Measurements from ENCODE around the gene LILRB4. TPM values are rescaled to one million over a fixed set of nuclear protein-coding genes. Genes with fewer than 3 reads are reported as not detected.
"Not testable (repeated sequence)": the region's sequence is repeated elsewhere in the genome, so short reads cannot be mapped to it uniquely, and the experiment has no call there.

The LILRB4 gene
- total RNA-seq, 1 donor from 2014 or later, result not detected

- H3K4me3 Mint-ChIP-seq (ENCODE audit: unreplicated experiment), result no peak overlapping the region
- H3K27ac Mint-ChIP-seq (ENCODE audit: unreplicated experiment), result no peak overlapping the region
- H3K9me3 Mint-ChIP-seq (ENCODE audit: low read depth), result no peaks in the 10 kb centered on the region
- TF ChIP-seq CTCF (IDR thresholded peaks at IDR 0.05), result no peak
- H3K27me3 Mint-ChIP-seq (ENCODE audit: low read depth), result no peaks in the 10 kb centered on the region
- no peak for DNase-seq (ENCODE audit: low spot score)
- H3K4me1 Mint-ChIP-seq (ENCODE audit: low read depth), result no peaks in the 10 kb centered on the region
- H3K36me3 Mint-ChIP-seq (ENCODE audit: low read depth), result no peaks in the 10 kb centered on the region
Measured at GRCh38 chr19:54677217-54677616, 14.4 kb downstream of the LILRB4 start.

- H3K4me3 Mint-ChIP-seq (ENCODE audit: unreplicated experiment); H3K9me3 Mint-ChIP-seq (ENCODE audit: low read depth): not testable (repeated sequence)
Measured at GRCh38 chr19:54681596-54681995, 18.8 kb downstream of the LILRB4 start.

GRCh38 chr19:54682306-54682856, 19.6 kb downstream of the LILRB4 start:
- no peaks in the 10 kb centered on the region for H3K4me1 Mint-ChIP-seq (ENCODE audit: low read depth)
- H3K9me3 Mint-ChIP-seq (ENCODE audit: low read depth), result peaks cover 5% of the 10 kb centered on the region
- no peaks in the 10 kb centered on the region for H3K27me3 Mint-ChIP-seq (ENCODE audit: low read depth)
- TF ChIP-seq CTCF (IDR thresholded peaks at IDR 0.05), result no peak
- no peaks in the 10 kb centered on the region for H3K36me3 Mint-ChIP-seq (ENCODE audit: low read depth)
- no peak for DNase-seq (ENCODE audit: low spot score)
- no peak overlapping the region for H3K27ac Mint-ChIP-seq (ENCODE audit: unreplicated experiment)
- no peak overlapping the region for H3K4me3 Mint-ChIP-seq (ENCODE audit: unreplicated experiment)

More at GRCh38 chr19:54681596-54681995, 18.8 kb downstream of the LILRB4 start:
- DNase-seq (ENCODE audit: low spot score); H3K4me1 Mint-ChIP-seq (ENCODE audit: low read depth); H3K27me3 Mint-ChIP-seq (ENCODE audit: low read depth); H3K27ac Mint-ChIP-seq (ENCODE audit: unreplicated experiment); H3K36me3 Mint-ChIP-seq (ENCODE audit: low read depth): not testable (repeated sequence)

GRCh38 chr19:54684527-54684926, 21.7 kb downstream of the LILRB4 start:
- no peak for TF ChIP-seq CTCF (IDR thresholded peaks at IDR 0.05)
- Mint-ChIP-seq H3K4me3 (ENCODE audit: unreplicated experiment) (no peak overlapping the region), H3K27me3 (ENCODE audit: low read depth) (no peaks in the 10 kb centered on the region), H3K27ac (ENCODE audit: unreplicated experiment) (no peak overlapping the region), H3K9me3 (ENCODE audit: low read depth) (peaks cover 11% of the 10 kb centered on the region), H3K36me3 (ENCODE audit: low read depth) (no peaks in the 10 kb centered on the region), H3K4me1 (ENCODE audit: low read depth) (no peaks in the 10 kb centered on the region)
- no peak for DNase-seq (ENCODE audit: low spot score)

- Mint-ChIP-seq H3K27ac (ENCODE audit: unreplicated experiment) (no peak overlapping the region), H3K4me3 (ENCODE audit: unreplicated experiment) (no peak overlapping the region), H3K27me3 (ENCODE audit: low read depth) (no peaks in the 10 kb centered on the region), H3K4me1 (ENCODE audit: low read depth) (no peaks in the 10 kb centered on the region), H3K9me3 (ENCODE audit: low read depth) (peaks cover 29% of the 10 kb centered on the region), H3K36me3 (ENCODE audit: low read depth) (no peaks in the 10 kb centered on the region)
- no peak for DNase-seq (ENCODE audit: low spot score)
- TF ChIP-seq CTCF (IDR thresholded peaks at IDR 0.05), result no peak
Measured at GRCh38 chr19:54691582-54692297, 29.0 kb downstream of the LILRB4 start.

- no peaks in the 10 kb centered on the region for H3K36me3 Mint-ChIP-seq (ENCODE audit: low read depth)
- H3K27me3 Mint-ChIP-seq (ENCODE audit: low read depth), result no peaks in the 10 kb centered on the region
- no peak for DNase-seq (ENCODE audit: low spot score)
- no peak overlapping the region for H3K27ac Mint-ChIP-seq (ENCODE audit: unreplicated experiment)
- H3K9me3 Mint-ChIP-seq (ENCODE audit: low read depth), result peaks cover 30% of the 10 kb centered on the region
- H3K4me3 Mint-ChIP-seq (ENCODE audit: unreplicated experiment), result no peak overlapping the region
- no peaks in the 10 kb centered on the region for H3K4me1 Mint-ChIP-seq (ENCODE audit: low read depth)
- TF ChIP-seq CTCF (IDR thresholded peaks at IDR 0.05), result no peak
Measured at GRCh38 chr19:54692298-54692615, 29.5 kb downstream of the LILRB4 start.

Data from chondrocyte (in vitro differentiated cells).